Endothelial cell of umbilical vein (primary cell): Measurements from ENCODE around the gene ZNF302. TPM values are rescaled to one million over a fixed set of nuclear protein-coding genes. Genes with fewer than 3 reads are reported as not detected.
"Not testable (repeated sequence)": the region's sequence is repeated elsewhere in the genome, so short reads cannot be mapped to it uniquely, and the experiment has no call there.

ENCODE experiments used
- BruUV-seq: library from RNA; stranded (reverse); fragments of 400-500 nt; replicated peaks from 2 replicates; lab custom pipeline; 2021; lab: Mats Ljungman, UMichigan
- CTCF ChIA-PET: fragments of 300-600, 350-600 bp; sonication (Branson Sonifier 250); formaldehyde crosslinking; loops from one replicate; lab custom pipeline; 2021; ENCODE audit warnings: antibody characterized with exemption, inconsistent platforms; lab: Charles Lee
- POLR2A ChIA-PET: fragments of 300-600, 350-600 bp; sonication (Branson Sonifier 250); formaldehyde crosslinking; loops from one replicate; lab custom pipeline; 2021; ENCODE audit warnings: antibody characterized with exemption, inconsistent platforms; lab: Charles Lee
- DNase-seq: peaks from one replicate; pipeline ENCODE4 v3.0.0-alpha.2; 2011; ENCODE audit warnings: low read depth, low spot score
- FAIRE-seq: peaks from 2 replicates; lab custom pipeline; 2011; peaks lifted over from hg19 to GRCh38; lab: Jason Lieb, UNC
- H2AFZ ChIP-seq: 2 replicates; pipeline ENCODE4 v1.6.0; 2012; ENCODE audit warnings: low read depth, low read length, control low read depth, inconsistent platforms
- H3K27ac ChIP-seq: 2 replicates; pipeline ENCODE4 v1.5.1; 2011; ENCODE audit warnings: low read depth, mild to moderate bottlenecking, control low read depth, low read length, moderate library complexity; ENCODE audit not compliant: insufficient read depth
- H3K27me3 ChIP-seq, 2 experiments: 2 replicates each; pipeline versions ENCODE4 v1.6.0 to v1.6.1; 2011; ENCODE audit warnings: low read length in 2 of 2, mixed read lengths in 1 of 2; ENCODE audit not compliant: control insufficient read depth in 2 of 2, insufficient read depth in 2 of 2
- H3K36me3 ChIP-seq, 2 experiments: 2 replicates in 1 of 2; 3 replicates in 1 of 2; pipeline ENCODE4 v1.5.1; 2011; ENCODE audit warnings: low read length in 2 of 2, mild to moderate bottlenecking in 1 of 2, moderate library complexity in 1 of 2; ENCODE audit not compliant: control insufficient read depth in 2 of 2, insufficient read depth in 2 of 2; ENCODE audit errors: extremely low read depth in 1 of 2
- H3K4me1 ChIP-seq: 3 replicates; pipeline ENCODE4 v1.5.1; 2011; ENCODE audit warnings: mild to moderate bottlenecking, low read length; ENCODE audit not compliant: control insufficient read depth, insufficient read depth; ENCODE audit errors: extremely low read depth
- H3K4me2 ChIP-seq: 2 replicates; pipeline ENCODE4 v1.6.1; 2011; ENCODE audit warnings: low read length, control low read depth, mixed read lengths; ENCODE audit not compliant: insufficient read depth
- H3K4me3 ChIP-seq, 3 experiments: fragments of 200-600 bp in 1 of 3; sonication (generic), shearing (Covaris generic) in 1 of 3; replicated peaks in 1 of 3; 2 replicates each; pipeline ENCODE4 v1.5.1; 2011 to 2016; ENCODE audit warnings: control low read depth in 3 of 3, low read length in 3 of 3, mild to moderate bottlenecking in 2 of 3, inconsistent platforms in 1 of 3, low read depth in 1 of 3, moderate library complexity in 1 of 3; ENCODE audit not compliant: insufficient read depth in 1 of 3
- H3K79me2 ChIP-seq: 2 replicates; pipeline ENCODE4 v1.6.0; 2012; ENCODE audit warnings: low read length, inconsistent platforms; ENCODE audit not compliant: control insufficient read depth, insufficient read depth
- H3K9ac ChIP-seq: replicated peaks from 2 replicates; pipeline ENCODE3; 2011; ENCODE audit warnings: low read length, control low read depth; ENCODE audit not compliant: insufficient read depth; ENCODE audit errors: extremely low read depth
- H3K9me1 ChIP-seq: replicated peaks from 3 replicates; pipeline ENCODE4 v1.6.0; 2011; ENCODE audit warnings: mild to moderate bottlenecking, low read length; ENCODE audit not compliant: control insufficient read depth, insufficient read depth; ENCODE audit errors: extremely low read depth
- H3K9me3 ChIP-seq: replicated peaks from 2 replicates; pipeline ENCODE4 v1.5.1; 2012; ENCODE audit warnings: low read length, inconsistent platforms; ENCODE audit not compliant: control insufficient read depth, insufficient read depth
- H4K20me1 ChIP-seq: replicated peaks from 2 replicates; pipeline ENCODE3; 2011; ENCODE audit warnings: mild to moderate bottlenecking, low read length; ENCODE audit not compliant: control insufficient read depth, insufficient read depth; ENCODE audit errors: extremely low read depth
- EZH2 ChIP-seq: IDR thresholded peaks from 2 replicates; pipeline ENCODE4 v1.6.1; 2012; ENCODE audit warnings: borderline replicate concordance, low read depth, mild to moderate bottlenecking, moderate library complexity, low read length, inconsistent platforms; ENCODE audit not compliant: severe bottlenecking
- FOS ChIP-seq: IDR thresholded peaks from 2 replicates; pipeline ENCODE4 v1.6.1; 2011; ENCODE audit warnings: mild to moderate bottlenecking, low read length, moderate library complexity, borderline replicate concordance; ENCODE audit not compliant: insufficient read depth
- GATA2 ChIP-seq: IDR thresholded peaks from 2 replicates; pipeline ENCODE4 v1.7.0; 2011; ENCODE audit warnings: low read depth, mild to moderate bottlenecking, moderate library complexity, mixed read lengths, low read length; ENCODE audit not compliant: insufficient read length, insufficient read depth
- JUN ChIP-seq: IDR thresholded peaks from 2 replicates; pipeline ENCODE4 v1.6.1; 2011; ENCODE audit warnings: borderline replicate concordance, low read depth; ENCODE audit not compliant: insufficient read length, insufficient read depth
- MYC ChIP-seq: IDR thresholded peaks from one replicate; pipeline ENCODE4 v1.6.1; 2011; ENCODE audit warnings: mild to moderate bottlenecking, low read depth, low read length
- POLR2A ChIP-seq: IDR thresholded peaks from 2 replicates; pipeline ENCODE4 v1.6.1; 2012; ENCODE audit warnings: low read depth, mild to moderate bottlenecking, control low read depth, low read length
- POLR2AphosphoS5 ChIP-seq: IDR thresholded peaks from 2 replicates; pipeline ENCODE4 v1.6.1; 2012; ENCODE audit warnings: low read depth, mild to moderate bottlenecking, control low read depth, low read length, moderate library complexity; ENCODE audit not compliant: insufficient read depth
- dilution Hi-C: fragments of 300-500 bp; cut with MboI; formaldehyde crosslinking; loops from one replicate; pipeline ENCODE4 v1.15.0; 2019; ENCODE audit warnings: low sequenced_read_pairs; ENCODE audit not compliant: extremely low pct_ligation_motif_present
- intact Hi-C: fragments of 100-400 bp; cut with micrococcal nuclease; formaldehyde crosslinking; loops from one replicate; pipeline ENCODE4 v1.10.0; 2022
- polyA plus RNA-seq, 4 experiments: library from polyadenylated mRNA; depleted of rRNA in 3 of 4; stranded (reverse) in 3 of 4; unstranded in 1 of 4; fragments of >200 nt; gene quantifications; 2 replicates each; pipeline versions ENCODE4 v1.2.1 to v1.2.3, GENCODE V29; 2011 to 2012; ENCODE audit warnings: missing spikeins in 1 of 4
- total RNA-seq: library from RNA; stranded (reverse); gene quantifications from 2 replicates; pipeline ENCODE4 v1.2.3, GENCODE V29; 2021
- TF ChIP-seq, protein P1 (sequence below): IDR thresholded peaks from 2 replicates; pipeline ENCODE4 v1.6.1; 2011; ENCODE audit not compliant: insufficient read depth, insufficient read length
- TF ChIP-seq, protein P2 (sequence below), 2 donors: IDR thresholded peaks; 1 replicate in 1 of 2; 2 replicates in 1 of 2; pipeline ENCODE4 v1.5.1; 2011; ENCODE audit warnings: low read length in 2 of 2, mild to moderate bottlenecking in 2 of 2, moderate library complexity in 2 of 2, control low read depth in 1 of 2, inconsistent platforms in 1 of 2, low read depth in 1 of 2; ENCODE audit not compliant: insufficient read depth in 1 of 2; ENCODE audit errors: extremely low read depth in 1 of 2

Gene ZNF302
- total and polyA plus RNA-seq, 2 donors (not counting 3 experiments of a cell fraction or from before 2014, with no cell fraction given), result 8.1 to 15.6 TPM

DNA sequence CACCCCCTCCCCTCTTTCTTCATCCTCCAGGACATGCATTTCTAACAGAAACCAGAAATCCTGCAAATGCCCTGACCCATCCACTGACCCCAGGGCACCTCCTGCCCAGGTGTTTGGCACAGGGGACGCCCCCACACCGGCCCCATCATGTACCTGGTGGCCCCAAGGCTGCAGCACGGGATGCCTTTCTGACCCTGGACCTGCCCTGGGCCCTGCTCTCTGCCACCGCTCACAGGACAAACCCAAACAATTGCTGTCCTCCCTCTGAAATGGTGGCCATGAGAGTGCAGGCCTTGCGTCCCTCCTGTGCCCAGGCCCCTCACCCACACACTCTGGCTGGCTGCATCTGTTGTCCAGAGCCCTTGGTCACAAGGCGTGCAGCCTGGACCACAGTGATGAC lies 12.6 kb upstream of the ZNF302 start:
- Histone ChIP-seq H3K9ac (no peak overlapping the region), H3K9me1 (no peaks in the 10 kb centered on the region), H3K36me3 (no peaks in the 10 kb centered on the region), H3K79me2 (no peaks in the 10 kb centered on the region), H4K20me1 (no peaks in the 10 kb centered on the region), H3K27ac (no peak overlapping the region), H2AFZ (no peak overlapping the region), H3K27me3 (no peaks in the 10 kb centered on the region), H3K9me3 (no peaks in the 10 kb centered on the region), H3K4me3 (no peak overlapping the region), H3K4me1 (no peaks in the 10 kb centered on the region), H3K4me2 (no peak overlapping the region)
- FAIRE-seq, result no peak
- dilution Hi-C loops (no loop called here), intact Hi-C loops (loop anchor here (5.0 kb wide), 1 partner anchor 108 kb away; no protein-coding TSS in a partner anchor)
- CTCF ChIA-PET, result no interaction called here
- no TSS peak for BruUV-seq
- TF ChIP-seq MYC, result no peak
- TF ChIP-seq, protein P1, sequence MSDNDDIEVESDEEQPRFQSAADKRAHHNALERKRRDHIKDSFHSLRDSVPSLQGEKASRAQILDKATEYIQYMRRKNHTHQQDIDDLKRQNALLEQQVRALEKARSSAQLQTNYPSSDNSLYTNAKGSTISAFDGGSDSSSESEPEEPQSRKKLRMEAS, result no peak
- no peak for TF ChIP-seq GATA2
- no peak for TF ChIP-seq JUN
- TF ChIP-seq POLR2A, result no peak
- no peak for TF ChIP-seq FOS
- no peak for TF ChIP-seq POLR2AphosphoS5
- TF ChIP-seq EZH2, result no peak
- TF ChIP-seq, protein P2, sequence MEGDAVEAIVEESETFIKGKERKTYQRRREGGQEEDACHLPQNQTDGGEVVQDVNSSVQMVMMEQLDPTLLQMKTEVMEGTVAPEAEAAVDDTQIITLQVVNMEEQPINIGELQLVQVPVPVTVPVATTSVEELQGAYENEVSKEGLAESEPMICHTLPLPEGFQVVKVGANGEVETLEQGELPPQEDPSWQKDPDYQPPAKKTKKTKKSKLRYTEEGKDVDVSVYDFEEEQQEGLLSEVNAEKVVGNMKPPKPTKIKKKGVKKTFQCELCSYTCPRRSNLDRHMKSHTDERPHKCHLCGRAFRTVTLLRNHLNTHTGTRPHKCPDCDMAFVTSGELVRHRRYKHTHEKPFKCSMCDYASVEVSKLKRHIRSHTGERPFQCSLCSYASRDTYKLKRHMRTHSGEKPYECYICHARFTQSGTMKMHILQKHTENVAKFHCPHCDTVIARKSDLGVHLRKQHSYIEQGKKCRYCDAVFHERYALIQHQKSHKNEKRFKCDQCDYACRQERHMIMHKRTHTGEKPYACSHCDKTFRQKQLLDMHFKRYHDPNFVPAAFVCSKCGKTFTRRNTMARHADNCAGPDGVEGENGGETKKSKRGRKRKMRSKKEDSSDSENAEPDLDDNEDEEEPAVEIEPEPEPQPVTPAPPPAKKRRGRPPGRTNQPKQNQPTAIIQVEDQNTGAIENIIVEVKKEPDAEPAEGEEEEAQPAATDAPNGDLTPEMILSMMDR (IDR thresholded peaks at IDR 0.05; ENCODE audit: extremely low read depth in 1 of 2, insufficient read depth in 1 of 2, low read depth in 1 of 2, low read length in 2 of 2), result no peak
- no peak for DNase-seq
- POLR2A ChIA-PET, result no interaction called here

DNA sequence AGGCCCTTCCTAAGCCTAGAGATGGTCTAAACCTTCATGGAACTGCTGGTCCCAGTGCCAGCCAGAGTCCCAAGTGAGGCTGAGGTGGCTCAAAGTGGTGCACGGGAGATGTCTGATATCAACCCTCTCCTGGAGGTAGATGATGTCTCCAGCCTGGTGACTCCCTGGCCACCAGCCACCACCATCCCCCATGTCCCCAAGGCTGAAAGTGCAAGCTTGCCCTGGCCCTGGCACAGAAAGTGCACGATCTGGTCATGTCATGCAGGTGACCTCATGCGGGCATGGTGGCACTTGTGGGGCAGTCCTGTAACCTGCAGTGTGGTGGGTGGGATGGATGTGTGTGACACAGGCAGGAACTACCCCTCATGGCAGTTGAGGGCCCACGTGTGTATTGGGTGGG lies 12.2 kb upstream of the ZNF302 start:
- CTCF ChIA-PET, BruUV-seq, H3K9ac ChIP-seq, H3K9me1 ChIP-seq, H2AFZ ChIP-seq, DNase-seq, H3K27ac ChIP-seq, H3K36me3 ChIP-seq, H3K79me2 ChIP-seq, H3K9me3 ChIP-seq, H3K4me1 ChIP-seq, POLR2A ChIA-PET, H4K20me1 ChIP-seq, dilution Hi-C loops, FAIRE-seq, intact Hi-C loops, H3K27me3 ChIP-seq, H3K4me2 ChIP-seq, H3K4me3 ChIP-seq: not testable (repeated sequence)
